GM10248 (cell line): ENCODE measurements around the gene PLIN3.
"Not testable (repeated sequence)": the region's sequence is repeated elsewhere in the genome, so short reads cannot be mapped to it uniquely, and the experiment has no call there.

Experiments used
- CTCF ChIA-PET: fragments of 300-600 bp; sonication (Branson Sonifier 250); formaldehyde crosslinking; extraction: SDS; loops from one replicate; lab custom pipeline; 2021; ENCODE audit warnings: antibody characterized with exemption; lab: Yijun Ruan, JAX
- POLR2A ChIA-PET: fragments of 350-650 bp; sonication (Branson Sonifier 250); formaldehyde crosslinking; extraction: SDS; loops from one replicate; lab custom pipeline; 2020; ENCODE audit warnings: antibody characterized with exemption; lab: Yijun Ruan, JAX
- DNase-seq: peaks from one replicate; pipeline ENCODE4 v3.0.0; 2012; ENCODE audit errors: extremely low spot score
- TF ChIP-seq, protein P1 (sequence below): IDR thresholded peaks from 2 replicates; pipeline ENCODE4 v1.5.1; 2012; ENCODE audit warnings: mild to moderate bottlenecking, low read depth; ENCODE audit errors: extremely low read depth, missing control alignments, control extremely low read depth

The PLIN3 gene

DNA sequence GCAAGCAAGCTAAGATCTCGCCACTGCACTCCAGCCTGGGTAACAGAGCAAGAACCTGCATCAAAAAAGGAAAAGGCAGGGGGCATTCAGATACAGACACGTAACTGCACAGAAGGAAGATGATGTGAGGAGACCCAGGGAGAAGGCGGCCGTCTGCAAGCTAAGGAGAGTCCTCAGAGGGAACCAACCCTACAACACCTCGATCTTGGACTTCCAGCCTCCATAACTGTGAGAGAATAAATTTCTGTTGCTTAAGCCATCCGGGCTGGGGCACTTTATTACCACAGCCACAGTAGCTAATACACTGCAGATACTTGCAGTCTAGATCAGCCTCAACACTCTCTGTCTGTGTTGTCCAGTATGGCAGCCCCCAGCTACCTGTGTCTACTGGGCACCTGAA lies 43.9 kb downstream of the PLIN3 start:
- TF ChIP-seq, protein P1, sequence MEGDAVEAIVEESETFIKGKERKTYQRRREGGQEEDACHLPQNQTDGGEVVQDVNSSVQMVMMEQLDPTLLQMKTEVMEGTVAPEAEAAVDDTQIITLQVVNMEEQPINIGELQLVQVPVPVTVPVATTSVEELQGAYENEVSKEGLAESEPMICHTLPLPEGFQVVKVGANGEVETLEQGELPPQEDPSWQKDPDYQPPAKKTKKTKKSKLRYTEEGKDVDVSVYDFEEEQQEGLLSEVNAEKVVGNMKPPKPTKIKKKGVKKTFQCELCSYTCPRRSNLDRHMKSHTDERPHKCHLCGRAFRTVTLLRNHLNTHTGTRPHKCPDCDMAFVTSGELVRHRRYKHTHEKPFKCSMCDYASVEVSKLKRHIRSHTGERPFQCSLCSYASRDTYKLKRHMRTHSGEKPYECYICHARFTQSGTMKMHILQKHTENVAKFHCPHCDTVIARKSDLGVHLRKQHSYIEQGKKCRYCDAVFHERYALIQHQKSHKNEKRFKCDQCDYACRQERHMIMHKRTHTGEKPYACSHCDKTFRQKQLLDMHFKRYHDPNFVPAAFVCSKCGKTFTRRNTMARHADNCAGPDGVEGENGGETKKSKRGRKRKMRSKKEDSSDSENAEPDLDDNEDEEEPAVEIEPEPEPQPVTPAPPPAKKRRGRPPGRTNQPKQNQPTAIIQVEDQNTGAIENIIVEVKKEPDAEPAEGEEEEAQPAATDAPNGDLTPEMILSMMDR: no peak
- ChIA-PET CTCF (interaction anchor here (0.7 to 6.6 kb wide), 7 partner anchors 11 to 208 kb away, joined by 3 to 42 read pairs (median 4); no protein-coding TSS in a partner anchor), POLR2A (no interaction called here)

DNA sequence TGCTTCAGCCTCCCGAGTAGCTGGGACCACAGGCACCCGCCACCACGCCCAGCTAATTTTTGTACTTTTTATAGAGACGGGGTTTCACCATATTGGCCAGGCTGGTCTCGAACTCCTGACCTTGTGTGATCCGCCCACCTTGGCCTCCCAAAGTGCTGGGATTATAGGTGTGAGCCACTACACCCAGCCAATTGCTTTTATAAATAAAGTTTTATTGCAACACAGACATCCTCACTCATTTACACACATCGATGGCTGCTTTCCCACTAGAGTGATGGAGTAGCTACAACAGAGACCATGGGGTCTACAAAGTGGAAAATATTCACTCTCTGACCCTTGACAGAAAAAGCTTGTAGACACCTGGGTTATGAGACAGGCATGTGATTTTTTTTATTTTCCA lies 45.1 kb downstream of the PLIN3 start:
- DNase-seq, POLR2A ChIA-PET: not testable (repeated sequence)
- CTCF ChIA-PET: interaction anchor here (0.9 to 6.6 kb wide), 5 partner anchors 9 to 90 kb away, joined by 3 to 42 read pairs (median 7); partner anchors contain the start of gene TICAM1

More for the DNA sequence above, 43.9 kb downstream of the PLIN3 start:
- no peak for DNase-seq

- POLR2A ChIA-PET: no interaction called here
- TF ChIP-seq, protein P1: no peak
- CTCF ChIA-PET: interaction anchor here (6.6 kb wide), 1 partner anchor 11 kb away, joined by 42 read pairs; no protein-coding TSS in a partner anchor
- no peak for DNase-seq
These were observed 46.2 kb downstream of the PLIN3 start for GRCh38 chr19:4821265-4821664.

DNA sequence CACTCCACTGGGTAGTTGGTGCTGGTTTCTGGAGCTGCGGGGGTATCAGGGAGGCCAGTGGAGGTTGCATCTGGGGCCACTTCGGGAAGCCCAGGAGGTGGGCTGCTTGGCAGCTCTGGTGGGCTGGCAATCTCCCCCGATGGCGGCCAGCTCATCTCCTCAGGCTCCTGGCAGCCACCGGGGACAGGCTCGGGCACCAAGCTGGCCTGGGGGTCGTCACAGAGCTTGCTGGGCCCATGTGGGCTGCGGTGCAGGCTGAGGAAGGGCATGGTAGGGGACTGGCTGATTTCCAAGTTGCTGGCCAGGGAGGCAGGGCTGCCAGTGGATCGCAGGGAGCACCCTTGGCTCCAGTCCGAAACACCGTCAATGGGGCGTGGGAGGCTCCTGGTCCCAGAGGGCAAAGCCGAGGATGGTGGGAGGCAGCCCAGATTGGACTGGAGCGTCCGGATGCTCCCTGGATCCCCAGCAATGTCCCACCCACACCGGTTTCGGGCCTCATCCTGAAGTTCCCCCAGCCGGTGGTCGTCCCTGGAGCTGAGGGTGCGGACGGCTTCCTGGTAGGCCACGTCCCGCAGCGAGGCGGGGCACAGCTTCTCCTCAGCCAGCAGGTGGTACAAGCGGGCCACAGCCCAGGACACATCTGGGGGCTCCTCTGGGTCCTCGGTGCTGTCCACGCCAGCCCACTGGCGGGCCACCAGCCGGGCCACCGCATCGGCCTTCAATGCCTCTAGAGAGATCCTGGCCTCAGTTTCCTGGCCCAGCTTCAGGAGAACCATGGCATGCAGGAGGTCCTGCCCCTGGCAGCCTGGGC lies 49.8 kb downstream of the PLIN3 start:
- DNase-seq: no peak
- ChIA-PET POLR2A (interaction anchor here (0.6 kb wide), 1 partner anchor 1980 kb away, joined by 4 read pairs; no protein-coding TSS in a partner anchor), CTCF (interaction anchor here (1.2 to 3.2 kb wide), 7 partner anchors 9 to 94 kb away, joined by 4 to 27 read pairs (median 6); no protein-coding TSS in a partner anchor)
- TF ChIP-seq, protein P1: no peak

DNA sequence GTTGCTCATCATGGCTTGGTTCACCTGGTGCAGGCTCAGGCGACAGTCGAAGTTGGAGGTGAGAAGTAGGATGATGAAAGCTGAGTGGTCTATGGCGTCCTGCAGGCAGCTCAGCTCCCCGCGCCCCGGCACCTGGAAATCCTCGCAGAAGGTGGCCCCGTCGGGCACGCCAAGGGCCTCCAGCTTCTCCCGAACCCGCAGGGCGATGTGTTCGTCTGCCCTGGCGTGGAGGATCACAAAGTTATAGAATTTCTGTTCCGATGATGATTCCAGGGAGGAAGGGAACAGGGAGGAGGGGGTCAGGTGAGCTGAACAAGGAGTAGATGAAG lies 50.6 kb downstream of the PLIN3 start:
- TF ChIP-seq, protein P1: no peak
- no peak for DNase-seq
- POLR2A ChIA-PET: no interaction called here
- CTCF ChIA-PET: interaction anchor here (1.0 to 3.2 kb wide), 6 partner anchors 12 to 40 kb away, joined by 4 to 15 read pairs (median 6); partner anchors contain the start of gene FEM1A

GRCh38 chr19:4816202-4816949 lies 51.1 kb downstream of the PLIN3 start:
- TF ChIP-seq, protein P1: no peak
- DNase-seq: no peak
- ChIA-PET POLR2A (no interaction called here), CTCF (interaction anchor here (1.0 to 3.2 kb wide), 4 partner anchors 12 to 36 kb away, joined by 4 to 15 read pairs (median 6); partner anchors contain the start of gene FEM1A)
